GM12891 (cell line): ENCODE data around the gene DZIP1L.

Source experiments
- PAX5 ChIP-seq: IDR thresholded peaks from 2 replicates; pipeline ENCODE4 v1.6.1; 2011; ENCODE audit warnings: low read length, moderate library complexity, mild to moderate bottlenecking; ENCODE audit not compliant: insufficient read depth, severe bottlenecking
- POLR2A ChIP-seq: IDR thresholded peaks from 2 replicates; pipeline ENCODE4 v1.6.1; 2011; ENCODE audit warnings: low read depth, low read length, control low read depth
- POLR2AphosphoS5 ChIP-seq: IDR thresholded peaks from 2 replicates; pipeline ENCODE4 v1.6.1; 2011; ENCODE audit warnings: low read depth, low read length, control low read depth
- SPI1 ChIP-seq: IDR thresholded peaks from 2 replicates; pipeline ENCODE4 v1.6.1; 2011; ENCODE audit warnings: low read depth, low read length, control low read depth
- TAF1 ChIP-seq: IDR thresholded peaks from 2 replicates; pipeline ENCODE4 v1.6.1; 2011; ENCODE audit warnings: low read depth, low read length, control low read depth

- TF ChIP-seq POLR2A = no peak
- TF ChIP-seq POLR2AphosphoS5 = no peak
- TF ChIP-seq TAF1 = no peak
- no peak for TF ChIP-seq SPI1
- TF ChIP-seq PAX5 = no peak
These were observed 89.9 kb downstream of the DZIP1L start for GRCh38 chr3:138025553-138025952.
